Measurements from ENCODE around the gene TCERG1.

Gene TCERG1

GRCh38 chr5:146541958-146542849 is 95.1 kb downstream of the TCERG1 start:
- peak; percentile 28 for DNase-seq (ENCODE audit: extremely low read depth, insufficient read length)
- Histone ChIP-seq H3K27me3 (replicated peaks; ENCODE audit: control insufficient read depth, insufficient read depth, low read length) (peaks cover 1% of the 10 kb centered on the region), H3K4me3 (replicated peaks; ENCODE audit: low read depth, low read length) (no peak overlapping the region), H3K36me3 (ENCODE audit: control insufficient read depth, insufficient read depth, low read length) (no peaks in the 10 kb centered on the region)
- peak; percentile 92 for TF ChIP-seq CTCF (IDR thresholded peaks at IDR 0.05; ENCODE audit: insufficient read depth, low read length, poor library complexity, severe bottlenecking)

- Histone ChIP-seq H3K4me3 (replicated peaks; ENCODE audit: low read depth, low read length) (no peak overlapping the region), H3K27me3 (replicated peaks; ENCODE audit: control insufficient read depth, insufficient read depth, low read length) (no peaks in the 10 kb centered on the region), H3K36me3 (ENCODE audit: control insufficient read depth, insufficient read depth, low read length) (no peaks in the 10 kb centered on the region)
- no peak for TF ChIP-seq CTCF (IDR thresholded peaks at IDR 0.05; ENCODE audit: insufficient read depth, low read length, poor library complexity, severe bottlenecking)
- no peak for DNase-seq (ENCODE audit: extremely low read depth, insufficient read length)
Observed at GRCh38 chr5:146544232-146544631, 97.1 kb downstream of the TCERG1 start.

- Histone ChIP-seq H3K27me3 (replicated peaks; ENCODE audit: control insufficient read depth, insufficient read depth, low read length) (no peaks in the 10 kb centered on the region), H3K36me3 (ENCODE audit: control insufficient read depth, insufficient read depth, low read length) (no peaks in the 10 kb centered on the region), H3K4me3 (replicated peaks; ENCODE audit: low read depth, low read length) (no peak overlapping the region)
- DNase-seq (ENCODE audit: extremely low read depth, insufficient read length): peak; percentile 23
- no peak for TF ChIP-seq CTCF (IDR thresholded peaks at IDR 0.05; ENCODE audit: insufficient read depth, low read length, poor library complexity, severe bottlenecking)
Observed at GRCh38 chr5:146548781-146549449, 101.8 kb downstream of the TCERG1 start.

- Histone ChIP-seq H3K36me3 (ENCODE audit: control insufficient read depth, insufficient read depth, low read length) (no peaks in the 10 kb centered on the region), H3K4me3 (replicated peaks; ENCODE audit: low read depth, low read length) (no peak overlapping the region), H3K27me3 (replicated peaks; ENCODE audit: control insufficient read depth, insufficient read depth, low read length) (no peaks in the 10 kb centered on the region)
- no peak for TF ChIP-seq CTCF (IDR thresholded peaks at IDR 0.05; ENCODE audit: insufficient read depth, low read length, poor library complexity, severe bottlenecking)
- no peak for DNase-seq (ENCODE audit: extremely low read depth, insufficient read length)
Observed at GRCh38 chr5:146549615-146550014, 102.5 kb downstream of the TCERG1 start.

GRCh38 chr5:146553446-146553845 is 106.3 kb downstream of the TCERG1 start:
- Histone ChIP-seq H3K4me3 (replicated peaks; ENCODE audit: low read depth, low read length) (no peak overlapping the region), H3K27me3 (replicated peaks; ENCODE audit: control insufficient read depth, insufficient read depth, low read length) (no peaks in the 10 kb centered on the region), H3K36me3 (ENCODE audit: control insufficient read depth, insufficient read depth, low read length) (no peaks in the 10 kb centered on the region)
- TF ChIP-seq CTCF (IDR thresholded peaks at IDR 0.05; ENCODE audit: insufficient read depth, low read length, poor library complexity, severe bottlenecking): no peak
- DNase-seq (ENCODE audit: extremely low read depth, insufficient read length): no peak

Measured in GM06990 (cell line).